Measurements from ENCODE around the gene GRIN2A. TPM values are rescaled to one million over a fixed set of nuclear protein-coding genes. Genes with fewer than 3 reads are reported as not detected.

GRIN2A gene
- total RNA-seq, 2 donors from 2014 or later = 0.26 to 21.4 TPM

- Histone ChIP-seq H3K27ac (no peak overlapping the region), H3K36me3 (replicated peaks in 1 of 2; ENCODE audit: insufficient read depth in 1 of 2, low read depth in 2 of 2) (no peaks in the 10 kb centered on the region), H3K27me3 (no peaks in the 10 kb centered on the region), H3K4me1 (no peaks in the 10 kb centered on the region), H3K9me3 (no peaks in the 10 kb centered on the region), H3K4me3 (no peak overlapping the region)
- TF ChIP-seq POLR2A (IDR thresholded peaks at IDR 0.05) (no peak), CTCF (IDR thresholded peaks at IDR 0.05) (no peak)
- intact Hi-C loops (cut with DNase I) = no loop called here
- ATAC-seq (no peak), DNase-seq (no peak)
- WGBS, 2 donors = 70 to 79% methylated on average over 5 of the region's 5 CpGs
Measured at GRCh38 chr16:9957433-9957832, 224.8 kb downstream of the GRIN2A start.

- TF ChIP-seq CTCF (IDR thresholded peaks at IDR 0.05) (no peak), POLR2A (IDR thresholded peaks at IDR 0.05) (no peak)
- Histone ChIP-seq H3K9me3 (no peaks in the 10 kb centered on the region), H3K4me1 (no peaks in the 10 kb centered on the region), H3K36me3 (replicated peaks in 1 of 2; ENCODE audit: insufficient read depth in 1 of 2, low read depth in 2 of 2) (no peaks in the 10 kb centered on the region), H3K4me3 (no peak overlapping the region), H3K27ac (no peak overlapping the region), H3K27me3 (no peaks in the 10 kb centered on the region)
- intact Hi-C loops (cut with DNase I) = no loop called here
- ATAC-seq (no peak), DNase-seq (no peak)
Measured at GRCh38 chr16:9957002-9957401, 225.2 kb downstream of the GRIN2A start.

- no peaks in the 10 kb centered on the region for H3K36me3 ChIP-seq (replicated peaks in 1 of 2; ENCODE audit: insufficient read depth in 1 of 2, low read depth in 2 of 2)
- no peaks in the 10 kb centered on the region for H3K27me3 ChIP-seq
- intact Hi-C loops (cut with DNase I) = no loop called here
- DNase-seq = no peak
- H3K4me3 ChIP-seq = no peak overlapping the region
- no peaks in the 10 kb centered on the region for H3K9me3 ChIP-seq
- no peak for TF ChIP-seq CTCF (IDR thresholded peaks at IDR 0.05)
- TF ChIP-seq POLR2A (IDR thresholded peaks at IDR 0.05) = no peak
- no peaks in the 10 kb centered on the region for H3K4me1 ChIP-seq
- WGBS, 2 donors = 69 to 71% methylated on average over 6 of the region's 6 CpGs
- ATAC-seq = no peak
- no peak overlapping the region for H3K27ac ChIP-seq
Measured at GRCh38 chr16:9955677-9956076, 226.6 kb downstream of the GRIN2A start.

- Histone ChIP-seq H3K36me3 (replicated peaks in 1 of 2; ENCODE audit: insufficient read depth in 1 of 2, low read depth in 2 of 2) (no peaks in the 10 kb centered on the region), H3K27ac (no peak overlapping the region), H3K4me3 (no peak overlapping the region), H3K27me3 (no peaks in the 10 kb centered on the region), H3K9me3 (no peaks in the 10 kb centered on the region), H3K4me1 (no peaks in the 10 kb centered on the region)
- no peak for TF ChIP-seq POLR2A (IDR thresholded peaks at IDR 0.05)
- TF ChIP-seq CTCF (IDR thresholded peaks at IDR 0.05) = no peak
- DNase-seq (no peak), ATAC-seq (no peak)
- intact Hi-C loops (cut with DNase I) = no loop called here
- WGBS, 2 donors = 44 to 45% methylated on average over 7 of the region's 7 CpGs
Measured at GRCh38 chr16:9953908-9954570, 228.2 kb downstream of the GRIN2A start.

- no peak overlapping the region for H3K27ac ChIP-seq
- H3K4me3 ChIP-seq = no peak overlapping the region
- no peaks in the 10 kb centered on the region for H3K9me3 ChIP-seq
- no peaks in the 10 kb centered on the region for H3K36me3 ChIP-seq (replicated peaks in 1 of 2; ENCODE audit: insufficient read depth in 1 of 2, low read depth in 2 of 2)
- intact Hi-C loops (cut with DNase I) = no loop called here
- H3K4me1 ChIP-seq = no peaks in the 10 kb centered on the region
- no peak for DNase-seq
- no peak for TF ChIP-seq CTCF (IDR thresholded peaks at IDR 0.05)
- TF ChIP-seq POLR2A (IDR thresholded peaks at IDR 0.05) = no peak
- no peaks in the 10 kb centered on the region for H3K27me3 ChIP-seq
- WGBS, 2 donors = 39 to 48% methylated on average over 7 of the region's 7 CpGs
- peak; percentile 48 for ATAC-seq
Measured at GRCh38 chr16:9950658-9951057, 231.6 kb downstream of the GRIN2A start.

Measured in body of pancreas (tissue), 4 donors.